NT2/D1 (cell line): ENCODE results near the gene KRTAP4-12.
"Not testable (repeated sequence)": the region's sequence is repeated elsewhere in the genome, so short reads cannot be mapped to it uniquely, and the experiment has no call there.

Experiments used
- DNase-seq: peaks from one replicate; pipeline ENCODE4 v3.0.0-alpha.2; 2011; ENCODE audit warnings: low read depth, low spot score
- H3K27me3 ChIP-seq: 2 replicates; pipeline ENCODE4 v1.6.0; 2011; ENCODE audit warnings: mild to moderate bottlenecking; ENCODE audit not compliant: insufficient read length, insufficient read depth
- H3K36me3 ChIP-seq: 2 replicates; pipeline ENCODE4 v1.6.1; 2011; ENCODE audit warnings: mild to moderate bottlenecking, low read length, mixed read lengths; ENCODE audit not compliant: insufficient read depth, insufficient read length
- H3K4me1 ChIP-seq: 2 replicates; pipeline ENCODE4 v1.5.1; 2011; ENCODE audit not compliant: insufficient read depth, insufficient read length
- H3K4me3 ChIP-seq: 2 replicates; pipeline ENCODE4 v1.5.1; 2011; ENCODE audit warnings: low read depth; ENCODE audit not compliant: insufficient read length
- H3K9ac ChIP-seq: 2 replicates; pipeline ENCODE4 v1.6.0; 2011; ENCODE audit warnings: low read depth; ENCODE audit not compliant: insufficient read length
- H3K9me3 ChIP-seq: 2 replicates; pipeline ENCODE4 v1.5.1; 2011; ENCODE audit warnings: mild to moderate bottlenecking, low read length; ENCODE audit not compliant: insufficient read depth
- SUZ12 ChIP-seq: IDR thresholded peaks from 2 replicates; pipeline ENCODE4 v1.6.1; 2011; ENCODE audit not compliant: insufficient read length, insufficient read depth; ENCODE audit errors: extremely low read depth
- YY1 ChIP-seq: IDR thresholded peaks from 2 replicates; pipeline ENCODE4 v1.6.1; 2011; ENCODE audit not compliant: insufficient read length, insufficient read depth
- ZNF274 ChIP-seq: IDR thresholded peaks from 2 replicates; pipeline ENCODE4 v1.6.1; 2011; ENCODE audit warnings: mild to moderate bottlenecking, low read depth, low read length

Gene KRTAP4-12

DNA sequence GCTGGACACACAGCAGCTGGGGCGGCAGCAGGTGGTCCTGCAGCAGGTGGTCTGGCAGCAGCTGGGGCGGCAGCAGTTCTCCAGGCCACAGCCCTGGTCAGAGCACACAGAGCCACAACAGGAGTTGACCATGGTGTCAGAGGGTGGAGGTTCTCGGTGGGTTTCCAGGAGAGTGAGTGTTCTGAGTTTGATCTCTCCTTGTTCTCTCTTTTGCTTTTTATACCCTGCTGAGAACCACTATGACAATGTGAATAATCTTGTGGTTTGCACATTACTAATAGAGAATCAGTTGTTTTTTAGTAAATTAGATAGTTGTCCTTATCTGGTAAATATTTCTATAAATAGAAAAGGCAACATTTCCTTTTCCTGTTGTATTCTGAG is at the start of gene KRTAP4-12:
Gene KRTAP4-12, minus strand, starts transcription at position 192 of the 381 bp plus-strand sequence. Its CDS starts 60 bp downstream, at position 132.
- not testable (repeated sequence) for H3K36me3 ChIP-seq, H3K4me3 ChIP-seq, H3K9me3 ChIP-seq, H3K27me3 ChIP-seq, H3K9ac ChIP-seq, DNase-seq, H3K4me1 ChIP-seq

DNA sequence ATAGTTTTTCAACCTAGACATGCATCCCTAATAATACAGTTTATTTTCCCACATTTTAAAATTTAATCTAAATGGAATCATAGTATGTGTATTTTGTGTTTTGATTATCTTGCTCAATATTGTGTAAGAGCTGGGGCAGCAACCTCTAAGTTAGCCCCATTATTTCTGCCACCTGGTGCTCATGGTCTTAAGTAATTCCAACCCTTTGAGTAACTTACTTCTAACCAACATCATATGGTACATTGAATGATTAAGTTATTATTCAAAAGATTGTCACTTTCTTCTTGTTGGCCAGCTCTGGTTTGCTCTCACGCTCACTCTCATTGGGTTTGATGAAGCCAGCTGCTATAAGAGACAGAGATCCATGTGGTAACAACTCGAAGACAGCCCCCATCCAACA is 47.9 kb upstream of the KRTAP4-12 start:
- no peaks in the 10 kb centered on the region for H3K9me3 ChIP-seq
- no peaks in the 10 kb centered on the region for H3K4me1 ChIP-seq
- no peaks in the 10 kb centered on the region for H3K36me3 ChIP-seq
- no peak for DNase-seq
- H3K9ac ChIP-seq: no peak overlapping the region
- H3K4me3 ChIP-seq: no peak overlapping the region
- TF ChIP-seq SUZ12 (no peak), ZNF274 (no peak), YY1 (no peak)
- no peaks in the 10 kb centered on the region for H3K27me3 ChIP-seq

DNA sequence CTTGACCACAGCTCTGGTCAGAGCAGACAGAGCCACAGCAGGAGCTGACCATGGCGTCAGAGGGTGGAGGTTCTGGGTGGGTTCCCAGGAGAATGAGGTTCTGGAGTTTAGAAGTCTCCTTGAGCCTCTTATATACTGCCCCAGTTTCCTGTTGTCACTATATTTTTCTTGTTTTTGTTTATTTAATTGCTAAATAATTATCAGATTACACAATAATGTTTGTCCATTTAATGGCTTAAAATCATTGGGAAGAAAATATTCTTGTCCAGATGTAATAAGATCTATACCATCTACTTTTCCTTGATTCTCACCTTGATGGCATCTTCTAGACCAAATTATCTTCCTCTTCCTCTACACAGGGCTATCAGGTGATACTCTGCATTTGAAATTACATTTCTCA is 44.1 kb upstream of the KRTAP4-12 start, which contains the start of gene KRTAP4-3:
Gene KRTAP4-3, minus strand, starts transcription at position 101 of the 400 bp plus-strand sequence. Its CDS starts 49 bp downstream, at position 52.
- H3K4me3 ChIP-seq: no peak within 1 kb of the TSS

DNA sequence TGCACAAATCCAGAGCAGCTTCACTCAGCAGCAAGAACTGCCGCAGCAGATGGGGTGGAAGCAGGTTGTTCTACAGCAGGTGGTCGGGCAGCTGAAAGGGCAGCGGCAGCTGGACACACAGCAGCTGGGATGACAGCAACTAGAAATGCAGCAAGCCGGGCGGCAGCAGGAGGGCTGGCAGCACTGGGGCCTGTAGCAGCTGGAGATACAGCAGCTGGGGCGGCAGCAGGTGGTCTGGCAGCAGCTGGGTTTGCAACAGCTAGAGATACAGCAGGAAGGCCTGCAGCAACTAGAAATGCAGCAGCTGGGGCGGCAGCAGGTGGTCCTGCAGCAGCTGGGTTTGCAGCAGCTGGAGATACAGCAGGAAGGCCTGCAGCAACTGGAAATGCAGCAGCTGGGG is 43.6 kb upstream of the KRTAP4-12 start:
- Histone ChIP-seq H3K36me3 (no peaks in the 10 kb centered on the region), H3K9ac (no peak overlapping the region), H3K27me3 (no peaks in the 10 kb centered on the region), H3K4me1 (no peaks in the 10 kb centered on the region), H3K9me3 (no peaks in the 10 kb centered on the region), H3K4me3 (no peak overlapping the region)
- DNase-seq: no peak
- no peak for TF ChIP-seq SUZ12
- TF ChIP-seq ZNF274: no peak
- no peak for TF ChIP-seq YY1

More for the DNA sequence above, 44.1 kb upstream of the KRTAP4-12 start, which contains the start of gene KRTAP4-3:
- no peak within 1 kb of the TSS for H3K9ac ChIP-seq
- no peaks in the 10 kb centered on the region for H3K4me1 ChIP-seq
- H3K27me3 ChIP-seq: no peaks in the 10 kb centered on the region
- H3K36me3 ChIP-seq: no peaks in the 10 kb centered on the region
- H3K9me3 ChIP-seq: no peaks in the 10 kb centered on the region
- TF ChIP-seq YY1: no peak
- no peak for TF ChIP-seq ZNF274
- no peak for TF ChIP-seq SUZ12
- DNase-seq: no peak

DNA sequence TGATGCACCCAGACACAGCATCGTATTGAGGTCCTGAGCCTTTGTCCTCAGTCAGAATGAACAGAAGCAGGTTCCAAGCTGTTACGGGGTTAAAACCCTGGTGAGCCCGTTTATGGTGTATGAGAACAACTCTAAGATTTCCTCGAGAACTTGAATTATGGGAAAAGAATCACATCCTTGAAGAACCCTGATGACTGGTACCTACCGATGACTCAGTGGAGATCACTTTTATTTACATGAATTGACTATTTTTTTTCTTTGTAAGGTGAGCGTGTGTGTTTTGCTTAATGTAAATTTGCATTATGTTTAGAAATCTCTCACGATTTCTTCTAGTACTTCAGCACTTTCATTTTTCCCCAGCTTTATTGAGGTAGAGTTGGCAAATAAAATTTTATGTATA is 39.8 kb upstream of the KRTAP4-12 start:
- no peak overlapping the region for H3K4me3 ChIP-seq
- no peak overlapping the region for H3K9ac ChIP-seq
- no peaks in the 10 kb centered on the region for H3K27me3 ChIP-seq
- no peaks in the 10 kb centered on the region for H3K36me3 ChIP-seq
- no peaks in the 10 kb centered on the region for H3K4me1 ChIP-seq
- H3K9me3 ChIP-seq: no peaks in the 10 kb centered on the region
- TF ChIP-seq YY1 (no peak), SUZ12 (no peak), ZNF274 (no peak)
- no peak for DNase-seq

DNA sequence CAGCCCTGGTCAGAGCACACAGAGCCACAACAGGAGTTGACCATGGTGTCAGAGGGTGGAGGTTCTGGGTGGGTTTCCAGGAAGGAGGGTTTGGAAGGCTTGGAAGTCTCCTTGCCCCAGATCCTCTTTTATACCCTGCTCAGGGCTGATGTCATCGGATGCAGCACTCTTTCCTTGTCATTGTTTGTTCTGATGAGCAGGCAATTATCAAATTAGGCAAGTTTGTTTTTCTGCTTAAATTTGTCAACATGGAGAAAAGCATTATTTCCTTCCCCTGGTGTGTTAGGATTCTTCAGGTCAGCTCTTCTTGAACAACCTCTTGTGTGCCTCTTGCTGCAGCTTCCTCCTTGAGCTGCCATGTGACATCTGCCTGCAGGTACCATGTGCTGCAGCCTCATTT is 36.7 kb upstream of the KRTAP4-12 start, which contains the start of gene KRTAP4-4:
Gene KRTAP4-4, minus strand, starts transcription at position 101 of the 400 bp plus-strand sequence. Its CDS starts 57 bp downstream, at position 44.
- no peaks in the 10 kb centered on the region for H3K9me3 ChIP-seq
- no peaks in the 10 kb centered on the region for H3K4me1 ChIP-seq
- no peaks in the 10 kb centered on the region for H3K27me3 ChIP-seq
- no peak for DNase-seq
- no peaks in the 10 kb centered on the region for H3K36me3 ChIP-seq
- no peak within 1 kb of the TSS for H3K9ac ChIP-seq
- TF ChIP-seq YY1: no peak
- no peak for TF ChIP-seq ZNF274
- no peak for TF ChIP-seq SUZ12
- H3K4me3 ChIP-seq: no peak within 1 kb of the TSS

DNA sequence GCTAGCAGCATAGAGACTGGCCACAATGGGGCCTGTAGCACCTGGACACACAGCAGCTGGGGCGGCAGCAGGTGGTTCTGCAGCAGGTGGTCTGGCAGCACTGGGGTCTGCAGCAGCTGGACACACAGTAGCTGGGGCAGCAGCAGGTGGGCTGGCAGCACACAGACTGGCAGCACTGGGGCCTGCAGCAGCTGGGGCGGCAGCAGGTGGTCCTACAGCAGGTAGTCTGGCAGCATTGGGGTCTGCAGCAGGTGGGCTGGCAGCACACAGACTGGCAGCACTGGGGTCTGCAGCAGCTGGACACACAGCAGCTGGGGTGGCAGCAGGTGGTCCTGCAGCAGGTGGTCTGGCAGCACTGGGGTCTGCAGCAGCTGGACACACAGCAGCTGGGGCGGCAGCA is 36.2 kb upstream of the KRTAP4-12 start:
- not testable (repeated sequence) for H3K4me3 ChIP-seq, H3K27me3 ChIP-seq, H3K9ac ChIP-seq, DNase-seq, H3K36me3 ChIP-seq, H3K9me3 ChIP-seq, H3K4me1 ChIP-seq

DNA sequence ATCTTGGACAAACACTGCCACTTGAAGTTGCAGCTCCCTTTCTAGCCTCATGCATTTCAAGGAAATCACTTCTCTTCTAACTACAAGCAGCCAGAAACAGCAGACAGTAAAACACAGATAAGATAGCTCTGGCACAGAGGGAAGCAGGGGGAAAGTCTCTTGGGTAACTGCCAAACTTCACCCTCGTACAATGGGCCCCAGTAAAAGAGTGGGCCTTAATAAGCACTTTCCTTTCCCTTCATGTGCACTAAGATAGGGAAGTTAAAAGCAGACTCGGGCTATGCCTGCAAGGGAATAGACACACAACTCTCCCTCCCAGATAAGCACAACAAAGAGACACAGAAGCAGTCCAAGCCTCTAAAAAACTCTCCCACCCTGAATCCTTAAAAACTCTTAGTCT is 29.9 kb upstream of the KRTAP4-12 start:
- H3K4me1 ChIP-seq: no peaks in the 10 kb centered on the region
- H3K27me3 ChIP-seq: no peaks in the 10 kb centered on the region
- TF ChIP-seq ZNF274 (no peak), YY1 (no peak), SUZ12 (no peak)
- DNase-seq: no peak
- no peak overlapping the region for H3K9ac ChIP-seq
- no peak overlapping the region for H3K4me3 ChIP-seq
- H3K9me3 ChIP-seq: no peaks in the 10 kb centered on the region
- H3K36me3 ChIP-seq: no peaks in the 10 kb centered on the region
